ENCODE data around the gene RPS5.

- TF ChIP-seq CTCF (IDR thresholded peaks at IDR 0.05) (no peak), POLR2A (IDR thresholded peaks at IDR 0.05) (no peak)
These were observed 487 bp downstream of the RPS5 start for GRCh38 chr19:58387338-58388174.

Measured in testis (tissue), 2 donors.